Activated T-helper 1 cell treated with anti-CD3 and anti-CD28 coated beads, Interleukin-2, amount 50 U/mL, for 16 hours (primary cell): ENCODE results near the gene FARSA.
"Not testable (repeated sequence)": the region's sequence is repeated elsewhere in the genome, so short reads cannot be mapped to it uniquely, and the experiment has no call there.

Source experiments
- DNase-seq, 2 donors: peaks; one replicate each; pipeline ENCODE4 v3.0.0-alpha.2; 2020; ENCODE audit warnings: low read depth in 1 of 2, low spot score in 1 of 2

Gene FARSA

DNA sequence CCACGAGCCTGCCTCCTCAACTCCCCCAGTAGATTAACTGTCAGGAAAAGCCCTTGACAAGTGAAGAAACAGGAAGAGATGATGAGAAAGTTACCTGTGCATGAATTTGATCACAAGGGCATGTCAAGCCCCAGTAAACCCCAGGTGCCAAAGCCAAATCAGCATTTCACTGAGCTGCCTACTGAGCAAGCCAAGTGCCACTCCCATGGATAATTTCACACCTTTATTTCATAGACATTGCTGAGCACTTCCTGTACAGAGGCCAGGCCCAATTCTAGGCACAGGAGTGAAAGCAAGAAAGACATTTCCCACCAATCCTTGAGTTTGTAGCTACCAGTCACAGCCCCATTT, 21.1 kb upstream of the FARSA start:
- DNase-seq = no peak

DNA sequence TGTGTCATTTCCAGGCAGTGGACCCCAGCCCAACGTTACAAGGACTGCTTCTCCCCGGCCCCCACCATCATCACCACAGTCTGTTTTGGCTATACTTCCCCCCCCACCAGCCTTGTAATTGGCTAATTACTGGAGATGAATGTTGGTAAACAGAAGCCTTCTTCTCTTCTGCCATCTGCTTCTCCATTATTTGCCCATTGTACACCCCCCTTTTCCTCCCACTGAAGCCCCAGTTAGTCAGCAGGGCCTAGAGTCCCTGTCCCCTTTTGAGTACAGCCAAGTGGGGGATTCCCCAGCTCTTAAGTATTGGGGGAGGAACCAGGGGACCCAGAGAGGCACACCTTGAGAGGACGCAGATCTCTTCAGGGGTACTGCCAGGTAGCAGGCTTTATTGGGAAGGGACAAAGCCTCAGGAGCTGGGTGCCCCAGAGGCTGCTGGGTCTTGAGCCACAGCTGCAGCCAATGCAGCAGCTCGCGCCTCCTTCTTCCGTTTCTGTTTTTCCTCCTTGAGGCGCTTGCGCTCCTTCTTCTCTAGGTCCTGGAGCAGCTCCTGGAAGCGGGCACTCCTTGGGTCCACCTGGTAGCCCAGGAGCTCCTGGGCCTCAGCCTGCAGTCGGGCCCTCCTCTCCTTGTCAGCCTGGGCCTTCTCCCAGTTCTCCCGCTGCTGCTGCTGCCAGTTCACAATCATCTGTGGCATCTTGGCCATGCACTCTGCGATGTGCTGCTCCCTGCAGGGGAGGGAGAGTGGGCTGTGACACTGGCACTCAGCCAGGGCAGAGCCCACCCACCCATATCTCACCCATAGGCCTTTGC, 20.5 kb upstream of the FARSA start:
- DNase-seq = no peak

DNA sequence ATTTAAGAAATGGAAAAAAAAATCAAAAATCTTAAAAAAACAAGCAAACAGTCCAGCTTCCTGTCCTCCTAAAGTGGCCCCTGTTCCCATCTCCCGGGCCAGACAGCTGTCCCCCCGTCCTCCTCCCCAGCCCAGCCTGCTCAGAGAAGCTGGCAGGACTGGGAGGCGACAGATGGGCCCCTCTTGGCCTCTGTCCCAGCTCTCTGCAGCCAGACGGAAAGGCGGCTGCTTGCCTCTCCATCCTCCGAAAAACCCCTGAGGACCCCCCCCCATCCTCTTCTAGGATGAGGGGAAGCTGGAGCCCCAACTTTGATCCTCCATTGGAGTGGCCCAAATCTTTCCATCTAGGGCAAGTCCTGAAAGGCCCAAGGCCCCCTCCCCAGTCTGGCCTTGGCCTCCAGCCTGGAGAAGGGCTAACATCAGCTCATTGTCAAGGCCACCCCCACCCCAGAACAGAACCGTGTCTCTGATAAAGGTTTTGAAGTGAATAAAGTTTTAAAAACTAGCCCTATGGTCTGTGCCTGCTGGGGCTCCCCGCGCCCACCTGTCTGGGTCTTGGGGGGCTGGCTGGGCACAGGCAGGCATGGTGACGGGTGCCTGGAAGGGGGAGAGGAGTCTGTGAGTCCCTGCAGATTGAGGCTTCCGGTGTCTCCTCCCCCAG, 19.8 kb upstream of the FARSA start:
- DNase-seq = no peak

DNA sequence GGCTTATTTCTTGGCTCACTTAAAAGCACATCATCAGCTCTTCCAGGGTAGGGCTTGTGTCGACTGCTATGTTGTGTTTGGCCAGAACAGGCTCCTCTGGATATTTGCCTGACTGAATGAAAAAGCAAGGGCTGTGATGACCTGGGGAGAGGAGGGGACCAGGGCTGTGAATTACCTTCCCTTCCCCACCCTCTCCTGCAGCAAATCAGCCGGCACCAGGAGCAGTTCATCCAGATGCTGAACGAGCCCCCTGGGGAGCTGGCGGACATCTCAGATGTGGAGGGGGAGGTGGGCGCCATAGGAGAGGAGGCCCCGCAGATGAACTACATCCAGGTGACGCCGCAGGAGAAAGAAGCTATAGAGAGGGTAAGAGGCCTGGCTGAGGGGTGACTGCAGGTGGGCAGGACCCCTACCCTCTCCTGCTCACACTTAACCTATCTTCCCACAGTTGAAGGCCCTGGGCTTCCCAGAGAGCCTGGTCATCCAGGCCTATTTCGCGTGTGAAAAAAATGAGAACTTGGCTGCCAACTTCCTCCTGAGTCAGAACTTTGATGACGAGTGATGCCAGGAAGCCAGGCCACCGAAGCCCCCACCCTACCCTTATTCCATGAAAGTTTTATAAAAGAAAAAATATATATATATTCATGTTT, 19.1 kb upstream of the FARSA start:
- no peak for DNase-seq

DNA sequence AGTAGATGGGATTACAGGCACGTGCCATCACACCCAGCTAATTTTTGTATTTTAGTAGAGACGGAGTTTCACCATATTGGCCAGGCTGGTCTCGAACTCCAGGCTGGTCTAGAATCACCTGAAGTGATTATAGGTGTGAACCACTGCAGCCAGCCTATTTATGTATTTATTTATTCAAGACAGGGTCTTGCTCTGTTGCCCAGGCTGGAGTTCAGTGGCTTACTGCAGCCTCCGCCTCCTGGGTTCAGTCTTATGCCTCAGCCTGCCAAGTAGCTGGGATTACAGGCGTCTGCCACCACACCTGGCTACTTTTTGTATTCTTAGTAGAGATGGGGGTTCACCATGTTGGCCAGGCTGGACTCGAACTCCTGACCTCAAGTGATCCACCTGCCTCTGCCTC, 18.5 kb upstream of the FARSA start:
- DNase-seq = not testable (repeated sequence)

DNA sequence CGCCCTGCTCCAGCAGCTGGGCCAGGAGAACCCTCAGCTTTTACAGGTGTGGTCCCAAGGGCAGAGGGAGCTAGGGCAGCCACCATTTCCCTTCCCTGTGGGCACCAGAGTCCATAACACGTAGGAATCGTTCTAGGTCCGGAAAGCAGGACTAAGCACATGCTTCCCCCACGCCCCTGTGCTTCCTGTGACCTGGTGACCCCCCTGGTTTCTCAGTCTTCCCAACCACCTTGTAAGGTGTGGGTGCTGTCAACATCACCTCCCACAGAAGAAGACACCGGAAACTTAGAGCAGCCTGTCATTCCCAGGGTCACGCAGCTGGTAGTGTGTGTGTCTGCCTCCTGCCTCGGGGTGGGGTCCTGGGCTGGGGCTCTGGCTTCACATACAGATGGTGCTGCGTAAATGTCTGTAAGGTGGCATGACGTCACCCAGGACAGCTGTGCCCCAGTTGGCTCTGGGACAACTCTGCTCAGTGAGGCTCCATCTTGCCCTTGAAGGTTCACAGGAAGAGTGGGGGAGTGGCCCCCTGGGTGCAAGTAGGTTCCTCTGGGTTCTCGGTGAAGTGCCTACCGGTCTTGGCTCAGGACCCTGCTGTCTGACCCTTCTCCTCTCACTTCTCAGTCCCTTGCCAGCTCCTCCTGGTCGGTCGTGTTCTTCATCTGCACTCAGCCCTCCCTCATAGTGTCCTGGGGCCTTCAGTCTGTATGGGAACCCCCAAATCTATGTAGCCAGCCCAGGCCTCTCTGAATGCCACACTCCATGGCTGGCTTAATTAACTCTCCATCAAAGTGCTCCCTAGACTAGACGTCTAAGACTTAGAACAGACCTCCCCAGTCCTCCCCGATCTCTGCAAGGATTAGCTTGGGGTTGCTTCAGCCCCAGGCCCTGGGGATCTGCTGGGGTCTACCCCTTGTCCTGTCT, 16.1 kb upstream of the FARSA start:
- DNase-seq = no peak

DNA sequence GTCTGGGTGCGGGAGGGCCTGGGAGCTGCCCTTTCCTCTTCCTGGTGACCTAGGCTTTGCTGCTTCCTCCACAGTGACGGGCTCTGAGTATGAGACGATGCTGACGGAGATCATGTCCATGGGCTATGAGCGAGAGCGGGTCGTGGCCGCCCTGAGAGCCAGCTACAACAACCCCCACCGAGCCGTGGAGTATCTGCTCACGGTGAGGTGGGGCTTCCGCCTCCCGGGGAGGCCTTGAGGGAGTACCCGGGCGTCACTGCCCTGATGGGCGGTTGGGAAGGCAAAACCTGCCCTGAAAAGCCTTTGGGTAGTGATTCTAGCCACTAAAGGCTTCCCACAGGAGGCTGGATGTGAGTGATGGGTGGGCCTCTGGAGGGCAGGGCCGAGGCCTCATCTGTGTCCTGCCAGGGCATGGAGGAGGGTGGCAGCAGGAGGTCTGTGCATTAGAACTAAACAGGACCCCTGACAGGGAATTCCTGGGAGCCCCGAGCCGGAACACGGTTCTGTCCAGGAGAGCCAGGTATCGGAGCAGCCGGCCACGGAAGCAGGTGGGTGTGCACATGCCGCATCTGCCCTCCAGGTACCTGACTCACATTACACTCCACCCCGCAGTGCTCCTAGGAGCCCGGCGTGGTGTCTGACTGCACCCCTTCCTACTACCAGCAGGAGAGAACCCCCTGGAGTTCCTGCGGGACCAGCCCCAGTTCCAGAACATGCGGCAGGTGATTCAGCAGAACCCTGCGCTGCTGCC, 15.3 kb upstream of the FARSA start:
- no peak for DNase-seq

DNA sequence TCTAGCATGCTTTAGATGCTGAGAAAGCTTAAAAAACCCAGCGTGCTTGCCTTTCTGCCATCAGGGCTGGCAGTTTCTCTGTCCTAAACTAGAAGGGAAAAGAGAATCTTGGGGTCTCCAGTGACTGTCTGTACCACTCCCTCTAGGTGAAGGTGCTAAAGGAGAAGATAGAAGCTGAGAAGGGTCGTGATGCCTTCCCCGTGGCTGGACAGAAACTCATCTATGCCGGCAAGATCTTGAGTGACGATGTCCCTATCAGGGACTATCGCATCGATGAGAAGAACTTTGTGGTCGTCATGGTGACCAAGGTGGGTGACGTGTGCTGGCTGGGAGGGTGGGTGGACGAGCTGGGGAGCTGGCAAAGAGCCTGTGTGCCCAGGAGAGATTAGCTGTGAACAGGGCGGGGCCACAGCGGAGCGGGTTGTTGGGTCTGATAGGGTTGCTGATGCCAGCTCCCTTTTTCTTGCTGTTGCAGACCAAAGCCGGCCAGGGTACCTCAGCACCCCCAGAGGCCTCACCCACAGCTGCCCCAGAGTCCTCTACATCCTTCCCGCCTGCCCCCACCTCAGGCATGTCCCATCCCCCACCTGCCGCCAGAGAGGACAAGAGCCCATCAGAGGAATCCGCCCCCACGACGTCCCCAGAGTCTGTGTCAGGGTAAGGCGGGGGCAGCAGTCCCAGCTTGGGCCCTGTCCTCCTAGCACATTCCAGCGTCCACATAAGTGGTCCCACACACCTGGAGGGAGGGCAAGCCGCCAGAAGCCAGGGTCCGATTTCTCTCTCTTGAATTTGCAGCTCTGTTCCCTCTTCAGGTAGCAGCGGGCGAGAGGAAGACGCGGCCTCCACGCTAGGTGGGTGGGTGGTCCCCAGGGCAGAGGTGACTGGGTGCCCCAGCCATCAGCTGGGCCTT, 14.4 kb upstream of the FARSA start:
- DNase-seq = no peak

DNA sequence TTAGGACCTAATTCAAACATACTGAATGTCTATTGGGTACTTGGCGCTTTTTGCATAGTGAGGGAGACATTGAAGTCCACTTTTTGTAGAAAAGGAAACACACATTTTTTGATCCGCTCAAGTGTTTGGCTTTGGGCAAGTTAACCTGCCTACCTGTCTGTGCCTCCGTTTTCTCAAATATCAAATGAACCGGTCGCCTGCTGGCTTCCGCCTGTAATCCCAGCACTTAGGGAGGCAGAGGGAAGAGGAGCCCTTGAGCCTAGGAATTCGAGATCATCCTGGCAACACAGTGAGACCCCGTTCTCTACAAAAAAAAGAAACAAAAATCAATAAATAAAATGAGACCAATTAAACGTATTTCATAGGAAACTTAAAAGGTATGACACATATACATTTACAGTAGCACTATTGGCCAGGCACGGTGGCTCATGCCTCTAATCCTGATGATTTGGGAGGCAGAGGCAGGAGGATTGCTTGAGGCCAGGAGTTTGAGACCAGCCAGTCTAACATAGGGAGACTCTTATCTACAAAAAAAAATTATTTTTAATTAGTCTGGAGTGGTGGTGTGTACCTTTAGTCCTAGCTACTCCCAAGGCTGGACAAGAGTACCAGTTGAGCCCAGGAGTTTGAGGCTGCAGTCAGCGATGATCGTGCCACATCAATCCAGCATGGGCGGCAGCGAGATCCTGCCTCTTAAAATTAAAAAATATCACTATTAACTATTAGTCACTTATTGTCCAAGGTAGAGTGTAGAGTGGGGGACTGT, 13.4 kb upstream of the FARSA start:
- DNase-seq = no peak

DNA sequence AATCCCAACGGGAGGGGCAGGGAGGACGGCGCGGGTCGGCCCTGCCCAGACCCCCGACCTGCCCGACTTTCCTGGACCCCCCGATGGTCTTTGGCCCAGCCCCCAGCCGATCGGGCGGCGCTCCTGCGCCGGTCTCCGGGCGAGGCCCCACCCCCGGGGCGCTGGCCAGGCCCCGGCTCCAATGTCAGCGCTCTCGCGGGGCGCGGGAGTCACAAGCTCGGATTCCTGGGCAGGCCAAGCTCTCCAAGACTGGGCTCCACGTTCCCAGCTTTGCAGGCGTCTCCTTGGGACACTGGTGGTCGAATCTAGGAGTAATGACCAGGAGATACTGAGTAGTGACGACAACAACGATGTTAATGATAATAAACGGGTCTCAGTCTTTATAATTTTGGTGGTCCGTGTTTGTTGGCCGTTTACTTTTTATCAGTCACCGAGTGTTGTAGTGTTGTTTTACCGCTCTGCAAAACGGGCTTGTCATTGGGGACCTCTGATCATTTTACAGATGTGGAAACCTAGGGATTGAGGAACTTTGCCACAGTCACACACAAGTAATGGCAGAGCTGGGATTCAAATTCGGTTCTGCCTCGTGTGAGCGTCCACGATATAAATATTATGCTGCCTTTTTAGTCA, 12.7 kb upstream of the FARSA start:
- DNase-seq = peak in 1 of 2 donors; percentile 45

DNA sequence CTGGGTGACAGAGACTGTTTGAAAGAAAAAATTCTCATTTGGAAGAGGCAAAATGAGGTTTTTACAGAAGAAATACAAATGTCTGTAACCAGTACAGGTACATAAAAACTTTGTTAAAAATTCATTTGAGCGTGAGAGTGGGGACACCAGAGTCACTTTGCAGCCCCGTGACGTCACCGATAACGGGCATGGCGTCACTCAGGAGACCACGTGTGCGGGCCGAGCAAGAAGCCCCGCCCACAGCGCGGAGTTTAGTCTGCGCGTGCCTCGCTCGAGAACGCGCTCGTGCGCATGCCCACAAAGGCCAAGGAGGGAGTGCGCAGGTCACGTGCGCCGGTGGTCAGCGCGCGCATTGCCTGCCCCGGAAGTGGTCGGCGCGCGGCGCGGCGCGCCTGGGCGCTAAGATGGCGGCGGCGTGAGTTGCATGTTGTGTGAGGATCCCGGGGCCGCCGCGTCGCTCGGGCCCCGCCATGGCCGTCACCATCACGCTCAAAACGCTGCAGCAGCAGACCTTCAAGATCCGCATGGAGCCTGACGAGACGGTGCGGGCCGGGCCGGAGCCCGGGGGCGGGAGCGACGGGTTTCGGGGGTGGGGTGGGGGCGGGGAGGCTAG, 12.1 kb upstream of the FARSA start, which contains the start of gene RAD23A:
Gene RAD23A, plus strand, starts transcription at position 384 of the 613 bp plus-strand sequence. Its CDS starts 87 bp downstream, at position 471.
- peak; percentile 94 to 98 for DNase-seq

DNA sequence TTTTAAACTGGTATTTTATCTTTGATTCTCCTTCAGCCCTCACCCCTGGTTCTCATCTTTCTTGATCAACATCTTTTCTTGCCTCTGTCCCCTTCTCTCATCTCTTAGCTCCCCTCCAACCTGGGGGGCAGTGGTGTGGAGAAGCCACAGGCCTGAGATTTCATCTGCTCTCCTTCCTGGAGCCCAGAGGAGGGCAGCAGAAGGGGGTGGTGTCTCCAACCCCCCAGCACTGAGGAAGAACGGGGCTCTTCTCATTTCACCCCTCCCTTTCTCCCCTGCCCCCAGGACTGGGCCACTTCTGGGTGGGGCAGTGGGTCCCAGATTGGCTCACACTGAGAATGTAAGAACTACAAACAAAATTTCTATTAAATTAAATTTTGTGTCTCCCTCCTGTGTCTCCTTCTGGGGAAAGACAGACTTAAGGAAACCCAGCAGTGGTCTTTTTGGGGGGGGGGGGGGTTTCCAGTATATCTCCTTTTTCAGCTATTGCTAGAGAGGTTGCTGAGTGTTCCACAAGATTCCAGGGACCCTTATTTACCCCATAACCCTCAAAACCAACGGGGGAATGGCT, 10.7 kb upstream of the FARSA start:
- no peak for DNase-seq

DNA sequence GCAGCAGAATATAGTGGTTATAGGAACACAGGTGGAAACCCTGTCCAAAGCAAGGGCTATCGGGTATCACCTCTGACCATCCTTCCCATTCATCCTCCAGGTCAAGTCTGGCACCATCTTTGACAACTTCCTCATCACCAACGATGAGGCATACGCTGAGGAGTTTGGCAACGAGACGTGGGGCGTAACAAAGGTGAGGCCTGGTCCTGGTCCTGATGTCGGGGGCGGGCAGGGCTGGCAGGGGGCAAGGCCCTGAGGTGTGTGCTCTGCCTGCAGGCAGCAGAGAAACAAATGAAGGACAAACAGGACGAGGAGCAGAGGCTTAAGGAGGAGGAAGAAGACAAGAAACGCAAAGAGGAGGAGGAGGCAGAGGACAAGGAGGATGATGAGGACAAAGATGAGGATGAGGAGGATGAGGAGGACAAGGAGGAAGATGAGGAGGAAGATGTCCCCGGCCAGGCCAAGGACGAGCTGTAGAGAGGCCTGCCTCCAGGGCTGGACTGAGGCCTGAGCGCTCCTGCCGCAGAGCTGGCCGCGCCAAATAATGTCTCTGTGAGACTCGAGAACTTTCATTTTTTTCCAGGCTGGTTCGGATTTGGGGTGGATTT, 10.0 kb upstream of the FARSA start:
- no peak for DNase-seq

DNA sequence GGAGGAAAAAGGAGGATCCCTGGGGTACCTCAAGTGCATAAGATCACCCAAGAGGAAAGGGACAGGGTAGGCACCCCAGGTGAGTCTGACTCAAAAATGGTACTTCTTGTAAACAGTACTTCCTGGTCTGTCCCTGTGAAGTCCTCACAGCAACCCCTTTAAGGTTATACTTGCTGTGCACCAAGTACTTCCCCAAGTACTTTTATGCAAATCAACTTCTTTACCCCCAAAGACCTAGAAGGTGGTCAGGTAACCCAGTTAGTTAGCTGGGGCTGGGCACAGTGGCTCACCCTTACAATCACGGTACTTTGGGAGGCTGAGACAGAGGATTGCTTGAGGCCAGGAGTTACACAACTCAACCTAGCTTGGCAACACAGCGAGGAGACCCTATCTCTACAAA, 7.4 kb upstream of the FARSA start:
- no peak for DNase-seq

DNA sequence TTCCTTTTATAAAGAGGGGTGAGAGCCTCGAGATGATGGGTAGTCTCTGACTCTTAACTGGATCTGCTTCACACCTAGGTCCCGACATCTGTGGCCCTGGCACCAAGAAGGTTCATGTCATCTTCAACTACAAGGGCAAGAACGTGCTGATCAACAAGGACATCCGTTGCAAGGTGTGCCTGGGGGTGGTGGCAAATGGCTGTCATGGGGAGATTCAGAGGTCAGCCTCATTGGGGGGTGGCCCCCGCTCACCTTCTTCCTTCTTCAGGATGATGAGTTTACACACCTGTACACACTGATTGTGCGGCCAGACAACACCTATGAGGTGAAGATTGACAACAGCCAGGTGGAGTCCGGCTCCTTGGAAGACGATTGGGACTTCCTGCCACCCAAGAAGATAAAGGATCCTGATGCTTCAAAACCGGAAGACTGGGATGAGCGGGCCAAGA, 6.5 kb upstream of the FARSA start:
- DNase-seq = no peak

DNA sequence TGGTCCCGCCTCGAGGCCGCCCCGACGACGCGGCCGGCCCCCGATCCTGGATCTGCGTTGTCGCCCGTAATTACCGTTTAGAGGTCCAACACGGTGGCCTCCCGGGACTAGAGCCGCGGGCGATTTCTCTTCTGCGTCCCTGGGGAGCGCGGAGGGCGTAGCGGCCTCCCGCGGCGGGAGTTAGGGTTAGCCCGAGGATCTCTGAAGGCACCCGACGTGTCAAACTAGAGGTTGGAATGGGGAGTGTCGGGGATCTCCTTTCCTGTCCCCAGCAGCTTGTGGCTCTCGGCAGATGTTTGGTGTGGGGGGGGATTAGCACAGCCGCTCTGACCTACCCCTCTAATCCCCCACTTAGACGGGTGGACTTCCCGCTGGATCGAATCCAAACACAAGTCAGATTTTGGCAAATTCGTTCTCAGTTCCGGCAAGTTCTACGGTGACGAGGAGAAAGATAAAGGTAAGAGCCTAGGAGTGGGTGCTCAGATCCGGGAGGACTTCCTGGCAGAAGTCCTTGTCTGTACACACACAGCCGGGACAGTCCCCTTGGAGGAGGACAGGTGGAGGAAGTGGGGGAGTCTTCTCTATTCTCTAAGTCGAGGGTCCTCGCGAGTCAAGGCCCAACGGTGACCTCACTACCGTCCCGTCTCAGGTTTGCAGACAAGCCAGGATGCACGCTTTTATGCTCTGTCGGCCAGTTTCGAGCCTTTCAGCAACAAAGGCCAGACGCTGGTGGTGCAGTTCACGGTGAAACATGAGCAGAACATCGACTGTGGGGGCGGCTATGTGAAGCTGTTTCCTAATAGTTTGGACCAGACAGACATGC, 5.5 kb upstream of the FARSA start:
- peak in 1 of 2 donors; percentile 12 for DNase-seq
